Measurements from ENCODE around the gene SPPL3. TPM values are rescaled to one million over a fixed set of nuclear protein-coding genes. Genes with fewer than 3 reads are reported as not detected.

The SPPL3 gene
- polyA plus RNA-seq, 1 experiment, result 22.1 TPM

GRCh38 chr12:120825337-120825736 is 78.8 kb downstream of the SPPL3 start:
- Histone ChIP-seq H3K27me3 (ENCODE audit: control insufficient read depth, insufficient read depth, low read length) (no peaks in the 10 kb centered on the region), H3K9me3 (ENCODE audit: control insufficient read depth, insufficient read depth, low read length) (no peaks in the 10 kb centered on the region), H3K4me3 (ENCODE audit: low read depth, low read length) (no peak overlapping the region), H3K27ac (ENCODE audit: low read depth, low read length) (no peak overlapping the region)
- no peak for DNase-seq (ENCODE audit: low read depth, low spot score)
- TF ChIP-seq, protein P1, sequence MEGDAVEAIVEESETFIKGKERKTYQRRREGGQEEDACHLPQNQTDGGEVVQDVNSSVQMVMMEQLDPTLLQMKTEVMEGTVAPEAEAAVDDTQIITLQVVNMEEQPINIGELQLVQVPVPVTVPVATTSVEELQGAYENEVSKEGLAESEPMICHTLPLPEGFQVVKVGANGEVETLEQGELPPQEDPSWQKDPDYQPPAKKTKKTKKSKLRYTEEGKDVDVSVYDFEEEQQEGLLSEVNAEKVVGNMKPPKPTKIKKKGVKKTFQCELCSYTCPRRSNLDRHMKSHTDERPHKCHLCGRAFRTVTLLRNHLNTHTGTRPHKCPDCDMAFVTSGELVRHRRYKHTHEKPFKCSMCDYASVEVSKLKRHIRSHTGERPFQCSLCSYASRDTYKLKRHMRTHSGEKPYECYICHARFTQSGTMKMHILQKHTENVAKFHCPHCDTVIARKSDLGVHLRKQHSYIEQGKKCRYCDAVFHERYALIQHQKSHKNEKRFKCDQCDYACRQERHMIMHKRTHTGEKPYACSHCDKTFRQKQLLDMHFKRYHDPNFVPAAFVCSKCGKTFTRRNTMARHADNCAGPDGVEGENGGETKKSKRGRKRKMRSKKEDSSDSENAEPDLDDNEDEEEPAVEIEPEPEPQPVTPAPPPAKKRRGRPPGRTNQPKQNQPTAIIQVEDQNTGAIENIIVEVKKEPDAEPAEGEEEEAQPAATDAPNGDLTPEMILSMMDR (IDR thresholded peaks at IDR 0.05; ENCODE audit: low read depth, low read length), result no peak
- ChIA-PET CTCF (no interaction called here), POLR2A (no interaction called here)

DNA sequence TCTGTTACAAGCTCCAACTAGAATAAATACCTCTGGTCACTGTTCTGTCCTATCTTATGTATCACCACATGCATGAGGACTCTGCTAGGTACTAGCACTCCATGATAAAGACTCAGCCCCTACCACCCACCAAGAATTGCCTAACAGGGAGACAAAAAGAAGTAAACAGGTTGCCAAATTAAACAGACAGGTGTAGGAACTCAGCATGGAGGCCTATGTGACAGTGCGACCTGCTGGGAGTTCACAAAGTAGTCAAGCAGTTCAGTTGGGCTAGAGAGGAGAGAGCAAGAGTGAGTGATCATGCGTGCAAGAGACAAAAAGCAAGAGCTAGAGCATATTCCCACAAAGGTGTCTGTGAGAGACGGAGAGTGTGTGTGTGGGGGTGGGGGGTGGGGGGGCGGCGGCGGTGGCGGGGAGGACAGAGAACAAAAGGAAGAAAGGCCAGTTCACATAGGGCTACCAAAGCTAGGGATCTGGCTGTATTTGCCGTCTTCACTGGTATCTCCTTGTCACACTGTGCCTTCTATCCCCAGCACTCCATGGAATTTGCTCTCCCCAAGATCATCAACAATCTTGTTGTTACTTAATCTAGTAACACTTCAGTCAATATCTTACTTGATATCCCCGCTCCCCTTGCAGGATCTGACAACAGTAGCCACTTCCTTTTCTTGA is 81.2 kb downstream of the SPPL3 start:
- no peak overlapping the region for H3K27ac ChIP-seq (ENCODE audit: low read depth, low read length)
- CTCF ChIA-PET, result no interaction called here
- no peak overlapping the region for H3K4me3 ChIP-seq (ENCODE audit: low read depth, low read length)
- no peaks in the 10 kb centered on the region for H3K27me3 ChIP-seq (ENCODE audit: control insufficient read depth, insufficient read depth, low read length)
- no peak for DNase-seq (ENCODE audit: low read depth, low spot score)
- POLR2A ChIA-PET, result no interaction called here
- no peaks in the 10 kb centered on the region for H3K9me3 ChIP-seq (ENCODE audit: control insufficient read depth, insufficient read depth, low read length)
- TF ChIP-seq, protein P1 (IDR thresholded peaks at IDR 0.05; ENCODE audit: low read depth, low read length), result no peak

DNA sequence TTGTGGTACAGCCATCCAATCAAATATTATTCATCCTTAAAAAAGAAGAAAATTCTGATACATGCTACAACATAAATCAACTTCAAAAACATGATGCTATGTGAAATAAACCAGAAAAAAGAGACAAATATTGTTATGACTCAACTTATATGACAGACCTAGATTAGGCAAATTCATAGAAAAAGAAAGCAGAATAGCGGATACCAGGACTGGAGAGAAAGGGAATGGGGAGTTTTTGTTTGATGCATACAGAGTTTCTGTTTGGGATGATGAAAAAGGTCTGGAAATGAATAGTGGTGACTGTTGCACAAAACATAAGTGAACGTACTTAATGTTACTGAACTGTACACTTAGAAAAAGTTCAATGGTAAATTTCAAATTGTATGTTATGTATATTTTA is 82.3 kb downstream of the SPPL3 start:
- CTCF ChIA-PET, result no interaction called here
- no peak overlapping the region for H3K27ac ChIP-seq (ENCODE audit: low read depth, low read length)
- H3K4me3 ChIP-seq (ENCODE audit: low read depth, low read length), result no peak overlapping the region
- POLR2A ChIA-PET, result no interaction called here
- DNase-seq (ENCODE audit: low read depth, low spot score), result no peak
- no peaks in the 10 kb centered on the region for H3K27me3 ChIP-seq (ENCODE audit: control insufficient read depth, insufficient read depth, low read length)
- TF ChIP-seq, protein P1 (IDR thresholded peaks at IDR 0.05; ENCODE audit: low read depth, low read length), result no peak
- H3K9me3 ChIP-seq (ENCODE audit: control insufficient read depth, insufficient read depth, low read length), result no peaks in the 10 kb centered on the region

DNA sequence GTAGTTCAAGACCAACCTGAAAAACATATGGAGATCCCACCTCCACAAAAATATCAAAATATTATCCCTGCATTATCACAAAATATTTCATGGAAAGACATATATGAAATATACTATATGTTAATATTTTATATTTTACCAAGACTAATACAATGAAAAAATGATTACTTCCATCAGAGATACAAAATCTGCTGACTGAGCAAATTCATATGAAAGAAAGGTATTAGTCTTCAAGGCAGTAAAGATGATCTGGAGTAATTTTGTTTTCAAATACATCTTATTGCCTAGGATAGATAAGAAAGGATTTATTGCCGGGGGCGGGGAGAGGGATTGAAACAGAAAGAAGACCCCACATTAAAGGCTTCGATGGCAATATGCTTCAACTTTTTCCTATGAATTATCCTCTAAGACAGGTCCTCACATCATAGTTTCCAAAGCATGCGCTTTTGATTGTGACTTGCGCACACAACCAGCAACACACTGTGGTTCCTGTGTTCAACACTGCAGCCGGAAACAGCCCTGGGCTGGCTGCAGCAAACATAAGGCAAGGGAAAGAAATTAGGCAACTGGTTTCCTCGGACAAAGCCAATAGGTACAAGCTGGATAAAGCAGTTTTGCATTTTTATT is 83.2 kb downstream of the SPPL3 start:
- Histone ChIP-seq H3K4me3 (ENCODE audit: low read depth, low read length) (no peak overlapping the region), H3K9me3 (ENCODE audit: control insufficient read depth, insufficient read depth, low read length) (no peaks in the 10 kb centered on the region), H3K27ac (ENCODE audit: low read depth, low read length) (no peak overlapping the region), H3K27me3 (ENCODE audit: control insufficient read depth, insufficient read depth, low read length) (no peaks in the 10 kb centered on the region)
- no peak for DNase-seq (ENCODE audit: low read depth, low spot score)
- POLR2A ChIA-PET, result no interaction called here
- TF ChIP-seq, protein P1 (IDR thresholded peaks at IDR 0.05; ENCODE audit: low read depth, low read length), result no peak
- CTCF ChIA-PET, result interaction anchor here (0.7 kb wide), 1 partner anchor 173 kb away, joined by 3 read pairs; no protein-coding TSS in a partner anchor

GRCh38 chr12:120818416-120818815 is 85.7 kb downstream of the SPPL3 start:
- Histone ChIP-seq H3K27ac (ENCODE audit: low read depth, low read length) (no peak overlapping the region), H3K27me3 (ENCODE audit: control insufficient read depth, insufficient read depth, low read length) (no peaks in the 10 kb centered on the region), H3K4me3 (ENCODE audit: low read depth, low read length) (no peak overlapping the region), H3K9me3 (ENCODE audit: control insufficient read depth, insufficient read depth, low read length) (no peaks in the 10 kb centered on the region)
- CTCF ChIA-PET, result no interaction called here
- POLR2A ChIA-PET, result no interaction called here
- no peak for DNase-seq (ENCODE audit: low read depth, low spot score)
- TF ChIP-seq, protein P1 (IDR thresholded peaks at IDR 0.05; ENCODE audit: low read depth, low read length), result no peak
